Endometrial microvascular endothelial cells (primary cell): Measurements from ENCODE around the gene PSMD3. TPM values are rescaled to one million over a fixed set of nuclear protein-coding genes. Genes with fewer than 3 reads are reported as not detected.

ENCODE experiments used
- in situ Hi-C: cut with HindIII; loops from 2 replicates; pipeline ENCODE4 v1.10.0; 2017; ENCODE audit warnings: low sequenced_read_pairs, low pct_unique_long_range_greater_than_20kb; ENCODE audit errors: inconsistent ontology term
- total RNA-seq: library from RNA; depleted of rRNA; stranded (reverse); fragments of >200 nt; gene quantifications from one replicate; pipeline ENCODE4 v1.2.3, GENCODE V29; 2015; ENCODE audit errors: inconsistent ontology term

PSMD3 gene
- total RNA-seq, 1 donor from 2014 or later = 212 TPM

- in situ Hi-C loops = no loop called here
Observed at GRCh38 chr17:40017422-40018080, 36.9 kb downstream of the PSMD3 start.

DNA sequence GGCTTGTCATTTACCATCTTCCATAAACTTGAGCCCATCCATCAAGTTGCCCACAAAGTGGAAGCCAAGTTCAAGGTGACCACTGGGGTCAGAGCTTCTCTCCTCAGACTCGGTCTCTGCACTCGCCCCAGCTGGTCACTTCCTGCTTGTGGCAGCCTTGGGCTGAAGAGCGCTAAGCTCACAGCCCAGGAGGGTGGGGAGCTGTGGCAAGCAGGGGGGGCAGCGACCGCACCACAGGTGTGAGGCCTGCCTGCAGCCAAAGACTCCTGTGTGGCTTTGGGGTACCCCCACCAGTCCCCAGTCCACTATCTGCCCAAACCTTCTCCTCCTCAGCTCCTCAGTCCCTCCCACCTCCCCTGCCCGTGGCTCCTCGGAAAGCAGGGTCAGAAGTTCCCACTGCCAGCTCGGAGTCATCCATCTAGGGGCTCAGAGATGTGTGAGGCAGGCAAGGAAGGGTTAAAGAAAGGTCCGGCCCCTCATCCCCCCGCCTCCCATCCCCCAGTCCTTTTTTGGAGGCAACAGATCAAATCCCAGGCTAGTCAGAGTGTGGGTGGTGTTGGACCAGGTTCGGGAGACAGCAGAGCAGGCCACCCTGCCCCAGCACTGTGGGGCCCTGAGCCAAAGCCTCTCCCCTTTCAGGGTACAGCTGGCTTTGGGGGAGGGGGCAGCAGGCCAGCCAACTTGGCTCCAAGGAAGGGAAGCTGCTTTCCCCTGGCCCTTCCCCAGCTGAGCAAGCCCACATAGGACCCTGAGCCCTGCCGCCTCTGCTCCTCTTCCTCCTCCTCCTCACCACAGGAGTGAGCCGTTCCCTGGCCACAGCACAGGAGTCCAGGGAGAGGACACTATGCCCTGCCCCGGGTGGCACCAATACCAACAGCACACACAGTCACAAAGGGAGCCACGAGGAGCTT, 37.9 kb downstream of the PSMD3 start:
- in situ Hi-C loops = no loop called here

DNA sequence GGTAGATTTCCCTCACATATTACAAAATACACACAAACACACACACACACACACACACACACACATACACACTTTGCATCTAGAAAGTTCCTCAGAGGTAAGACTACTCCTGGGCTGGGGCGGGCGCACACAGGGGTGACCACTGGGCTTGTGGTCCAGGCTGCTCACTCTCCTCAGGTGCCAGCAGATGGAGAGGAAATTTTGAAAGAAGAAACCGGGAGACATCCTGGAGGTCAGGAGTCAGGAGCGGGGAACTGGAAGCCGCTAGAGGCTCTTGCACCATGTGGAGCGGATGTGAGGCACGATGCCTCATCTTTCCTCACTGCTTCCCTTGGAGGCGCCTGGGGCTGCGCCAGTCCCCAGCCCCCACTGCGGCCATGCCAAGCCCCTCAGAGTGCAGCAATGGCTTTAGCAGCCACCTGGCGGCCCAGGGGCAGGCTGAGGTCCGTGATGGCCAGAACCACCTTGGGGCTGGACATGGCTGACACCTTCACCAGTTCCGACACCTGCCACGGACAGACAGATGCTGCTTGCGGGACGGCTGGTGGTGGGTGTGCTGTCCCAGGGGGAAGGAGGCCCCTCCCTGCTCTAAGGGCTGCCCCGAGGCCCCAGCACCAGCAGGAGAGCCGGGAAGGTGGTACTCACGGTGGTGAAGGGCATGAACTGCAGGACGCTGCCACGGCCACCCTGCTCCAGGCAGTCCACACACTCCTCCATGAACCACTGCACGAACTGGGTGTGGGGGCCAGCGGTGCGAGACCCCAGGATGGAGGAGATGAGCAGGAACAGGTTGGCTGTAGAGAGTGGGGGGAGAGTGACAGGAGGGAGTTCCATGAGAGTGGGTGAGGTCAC, 38.8 kb downstream of the PSMD3 start:
- in situ Hi-C loops = no loop called here

DNA sequence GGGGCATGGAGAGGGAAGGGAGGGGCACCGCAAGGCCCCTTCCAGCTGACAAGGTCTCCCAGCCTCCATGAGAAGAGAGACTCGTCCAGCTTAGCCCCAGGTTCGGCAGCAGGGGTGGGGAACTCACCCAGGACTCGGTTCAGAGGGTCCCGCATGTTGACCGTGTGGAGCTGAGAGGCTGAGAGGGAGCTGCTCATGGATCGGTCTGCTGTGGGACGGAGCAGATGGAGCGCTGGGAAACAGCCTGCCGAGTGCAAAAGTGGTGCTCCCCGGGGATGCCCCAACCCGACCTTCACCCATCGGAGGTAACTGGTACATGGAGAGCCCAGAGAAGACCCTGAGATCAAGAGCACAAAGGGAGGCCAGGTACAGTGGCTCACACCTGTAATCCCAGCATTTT, 39.5 kb downstream of the PSMD3 start:
- in situ Hi-C loops = no loop called here

- in situ Hi-C loops = no loop called here
Observed at GRCh38 chr17:40021451-40021971, 40.9 kb downstream of the PSMD3 start.

- in situ Hi-C loops = no loop called here
Observed at GRCh38 chr17:40022497-40022896, 41.9 kb downstream of the PSMD3 start.

- in situ Hi-C loops = no loop called here
Observed at GRCh38 chr17:40022961-40023541, 42.4 kb downstream of the PSMD3 start.

DNA sequence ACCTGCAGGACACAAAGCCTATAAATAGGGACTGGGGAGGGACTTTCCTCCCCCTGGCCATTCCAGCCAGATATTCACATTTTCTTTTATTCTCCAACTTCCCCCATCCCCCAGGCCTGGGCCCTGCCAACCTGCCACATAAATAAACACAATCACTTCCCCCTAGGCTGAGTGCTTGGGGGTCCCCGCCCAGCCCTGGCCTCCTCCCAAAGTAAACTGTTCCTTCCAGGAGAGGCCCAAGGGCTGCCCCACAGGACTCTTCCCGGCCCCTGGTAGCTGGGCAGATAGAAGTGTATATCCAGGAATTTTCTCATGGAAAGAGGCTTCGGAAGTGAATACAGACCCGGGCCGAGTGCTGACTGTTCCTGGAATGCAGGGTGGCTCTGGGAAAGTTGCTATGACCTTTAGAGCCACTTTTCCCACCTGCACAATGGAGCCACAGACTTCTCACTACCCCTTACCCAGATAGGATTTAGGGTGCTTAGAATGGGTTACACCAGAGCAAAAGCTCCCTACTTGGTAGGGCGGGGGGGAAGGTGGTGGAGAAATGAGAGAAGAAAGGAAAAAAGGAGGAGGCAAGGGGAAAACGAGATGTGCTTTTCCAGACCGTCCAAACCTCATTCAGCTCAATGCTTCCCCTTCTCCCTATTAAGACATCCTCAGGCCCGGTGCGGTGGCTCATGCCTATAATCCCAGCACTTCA, 43.1 kb downstream of the PSMD3 start:
- in situ Hi-C loops = no loop called here

DNA sequence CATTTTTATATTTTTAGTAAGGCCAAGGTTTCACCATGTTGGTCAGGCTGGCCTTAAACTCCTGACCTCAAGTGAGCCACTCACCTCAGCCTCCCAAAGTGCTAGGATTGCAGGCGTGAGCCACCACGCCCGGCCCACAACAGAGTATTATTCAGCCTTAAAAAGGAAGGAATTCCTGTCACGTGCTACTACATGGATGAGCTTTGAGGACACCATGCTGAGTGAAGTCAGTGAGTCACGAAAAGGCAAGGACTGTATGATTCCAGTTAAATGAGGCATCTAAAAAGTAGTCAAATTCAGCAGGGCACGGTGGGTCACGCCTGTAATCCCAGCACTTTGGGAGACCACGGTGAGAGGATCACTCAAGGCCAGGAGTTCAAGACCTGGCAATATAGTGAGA, 44.3 kb downstream of the PSMD3 start:
- in situ Hi-C loops = no loop called here

GRCh38 chr17:40025559-40025958, 45.0 kb downstream of the PSMD3 start:
- in situ Hi-C loops = no loop called here

DNA sequence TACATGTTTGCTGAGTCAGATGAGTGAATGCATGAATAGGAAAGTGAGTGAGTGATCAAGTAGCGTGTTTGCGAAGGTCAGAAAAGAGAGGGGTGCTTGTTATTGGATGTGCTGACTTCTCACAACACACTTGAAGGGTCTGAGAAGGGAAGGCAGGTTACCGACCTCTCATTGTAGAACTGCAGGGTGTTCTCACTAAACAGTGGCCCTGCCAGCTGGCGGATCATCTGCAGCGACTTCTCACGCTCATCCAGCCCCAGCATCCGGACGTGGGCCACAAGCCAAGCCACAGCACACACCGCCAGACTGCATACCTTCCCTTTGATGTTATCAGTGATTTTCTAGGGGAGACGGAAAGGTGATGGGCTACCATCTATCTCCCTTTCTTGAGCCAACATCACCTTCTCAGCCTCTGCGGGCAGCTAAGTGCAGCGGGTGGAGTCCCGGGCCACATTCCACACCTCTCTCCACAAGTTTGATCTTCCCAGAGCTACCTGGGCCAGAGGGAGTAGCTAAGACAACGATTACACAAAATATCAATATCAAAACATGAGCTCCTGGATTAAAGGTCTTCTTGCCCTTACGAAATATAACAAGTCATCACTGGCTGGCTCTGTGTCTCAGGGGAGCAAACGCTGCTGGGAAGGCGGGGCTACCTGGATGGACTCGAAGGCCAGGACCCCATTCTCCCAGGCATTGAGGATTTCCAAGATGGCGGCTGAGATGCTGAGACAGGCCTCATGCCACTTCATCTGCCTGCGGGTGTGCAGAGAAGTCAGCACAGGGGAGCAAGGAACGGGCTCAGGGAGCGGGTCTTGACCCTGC, 45.6 kb downstream of the PSMD3 start:
- in situ Hi-C loops = no loop called here

GRCh38 chr17:40026816-40027613, 46.4 kb downstream of the PSMD3 start:
- in situ Hi-C loops = no loop called here

DNA sequence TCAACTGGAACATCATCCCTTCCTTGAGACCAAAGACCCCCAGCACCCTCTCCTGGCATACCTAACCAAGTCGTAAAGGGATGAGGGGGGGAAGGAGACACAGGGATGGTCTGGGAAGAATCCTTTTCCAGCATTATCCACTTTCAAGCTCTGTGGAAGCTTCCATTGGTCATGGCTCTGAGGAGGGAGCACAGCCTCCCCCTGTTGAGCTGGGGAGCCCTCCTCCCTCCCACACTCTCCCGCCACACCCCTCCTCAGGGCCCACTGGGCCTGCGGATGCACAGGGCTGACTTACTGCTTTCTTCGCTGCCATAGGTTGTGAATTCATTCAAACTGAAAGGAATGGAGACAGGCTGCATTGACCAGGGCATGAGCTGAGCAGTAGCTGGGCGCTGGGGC, 47.0 kb downstream of the PSMD3 start:
- in situ Hi-C loops = no loop called here

DNA sequence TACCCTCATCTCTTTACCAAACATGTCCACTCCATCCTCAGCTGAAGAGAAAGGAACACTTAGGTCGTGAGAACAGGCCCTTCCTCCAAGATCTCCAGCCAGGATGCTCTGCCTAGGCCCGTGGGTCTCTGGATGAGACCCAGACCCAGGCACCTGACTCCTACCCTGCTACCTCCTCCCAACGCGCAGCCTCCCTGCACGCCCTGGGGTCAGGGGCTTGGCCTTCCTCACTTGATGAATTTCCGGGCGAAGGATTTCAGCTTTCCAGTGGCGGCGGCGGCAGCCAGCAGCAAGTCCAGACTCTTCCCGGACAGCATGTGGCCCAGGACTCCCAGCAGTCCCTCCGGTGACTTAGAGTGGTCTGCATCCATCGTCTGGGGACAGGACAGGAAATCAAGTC, 48.0 kb downstream of the PSMD3 start:
- in situ Hi-C loops = no loop called here

GRCh38 chr17:40031706-40032105, 51.1 kb downstream of the PSMD3 start:
- in situ Hi-C loops = no loop called here

DNA sequence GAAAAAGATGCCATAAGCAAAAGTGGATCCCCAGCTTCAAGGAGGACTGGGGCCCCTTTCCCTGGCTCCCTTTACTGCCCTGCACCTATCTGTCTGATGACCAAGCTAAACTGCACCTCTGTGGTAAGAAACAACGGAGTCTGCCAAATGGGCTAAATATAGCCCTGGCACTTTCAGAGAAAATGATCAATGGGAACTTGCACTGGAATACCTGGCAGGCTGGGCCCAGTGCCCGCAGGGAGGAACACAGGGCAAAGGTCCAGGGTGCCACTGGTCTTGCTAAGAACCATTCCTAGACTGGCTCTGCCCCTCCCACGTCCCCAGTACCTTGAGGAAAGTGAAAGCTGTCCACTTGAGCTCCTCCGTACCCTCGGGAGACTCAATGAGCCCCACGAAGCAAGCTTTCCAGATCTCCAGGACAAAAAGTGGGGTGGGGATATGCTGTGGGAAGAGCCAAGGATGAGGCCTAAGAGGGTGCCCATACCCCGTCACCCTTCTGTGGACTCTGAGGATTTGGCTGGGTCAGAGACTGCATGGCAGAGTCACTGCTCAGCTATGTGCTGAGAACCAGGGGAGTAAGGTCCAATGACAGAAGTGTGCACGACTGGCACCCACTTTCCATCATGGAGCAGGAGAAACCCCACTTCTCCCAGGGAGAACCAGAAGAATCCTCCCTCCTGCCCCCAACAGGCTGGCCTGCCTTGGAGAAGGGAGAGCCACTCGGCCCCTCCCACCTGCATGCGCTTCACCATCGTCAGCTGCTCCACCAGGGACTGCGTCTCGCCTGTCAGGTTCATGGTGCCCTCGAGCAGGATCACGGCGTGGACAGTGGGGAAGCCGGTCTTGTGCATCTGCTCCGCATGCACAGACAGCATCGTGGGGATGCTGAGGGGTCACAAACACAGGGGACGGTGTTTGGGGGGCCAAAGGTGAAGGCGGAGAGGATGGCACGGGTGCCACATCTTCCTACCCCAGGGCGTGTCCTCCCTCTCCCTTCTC, 52.0 kb downstream of the PSMD3 start:
- in situ Hi-C loops = no loop called here
